ENCODE data around the gene GAS6. TPM values are rescaled to one million over a fixed set of nuclear protein-coding genes. Genes with fewer than 3 reads are reported as not detected.

Gene GAS6
- total and polyA plus RNA-seq, 2 donors (not counting 1 experiment from before 2014, with no cell fraction given): 0.25 to 0.78 TPM

DNA sequence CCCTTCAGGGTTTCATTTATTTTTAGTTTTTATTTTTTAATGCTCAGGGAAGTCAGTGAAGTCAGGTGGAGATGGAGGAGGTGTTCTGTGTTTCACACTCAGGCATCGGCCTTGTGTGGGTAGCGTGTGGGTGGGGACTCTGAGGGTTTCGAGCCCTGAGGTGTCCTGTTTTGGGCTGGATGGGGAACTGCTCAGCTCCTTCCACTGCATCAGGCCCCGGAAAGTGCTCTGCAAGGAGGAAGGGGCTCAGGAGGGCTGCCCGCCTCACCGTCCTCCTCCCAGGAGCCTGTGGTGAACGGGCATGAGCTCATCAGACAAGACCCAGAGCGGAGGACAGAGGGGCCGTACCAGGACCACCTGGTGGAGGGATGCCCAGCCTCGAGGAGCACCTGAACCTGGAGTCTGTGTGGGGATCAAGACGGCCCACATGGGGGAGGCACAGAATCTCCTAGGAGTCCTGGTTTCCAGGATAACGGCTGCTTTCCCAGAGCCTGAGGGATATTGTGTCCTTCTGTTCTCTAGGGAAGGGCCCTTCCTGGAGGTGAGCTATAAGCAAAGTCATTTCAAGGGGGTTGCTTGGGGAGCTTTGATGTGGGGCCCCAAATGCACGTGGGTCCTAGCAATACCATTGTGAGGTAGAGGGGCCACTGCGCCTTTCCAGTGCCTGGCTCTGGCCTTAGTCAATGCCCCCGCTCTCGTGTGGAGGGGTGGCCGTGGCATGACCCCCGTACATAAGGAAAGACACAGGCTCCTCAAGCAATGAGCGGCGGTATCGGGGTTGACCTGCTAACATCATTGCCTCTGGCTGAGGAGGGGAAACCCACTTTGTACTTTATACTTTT is 13.5 kb upstream of the GAS6 start:
- H3K27me3 Mint-ChIP-seq: peaks cover 33% of the 10 kb centered on the region
- peaks cover 0 to 31% (median 0%) of the 10 kb centered on the region in 3 donors for H3K9me3 ChIP-seq (ENCODE audit: control extremely low read depth in 1 of 3, control insufficient read depth in 2 of 3, insufficient read depth in 1 of 3, low read length in 2 of 3)
- H3K4me2 ChIP-seq (replicated peaks; ENCODE audit: low read depth, low read length, poor library complexity, severe bottlenecking): no peak overlapping the region
- H3K79me2 ChIP-seq (ENCODE audit: control insufficient read depth, insufficient read depth, low read length): no peaks in the 10 kb centered on the region
- no peaks in the 10 kb centered on the region for H4K20me1 ChIP-seq (ENCODE audit: control insufficient read depth, insufficient read depth, low read length, poor library complexity, severe bottlenecking)
- H3K4me1 Mint-ChIP-seq: peaks cover 4% of the 10 kb centered on the region
- no peak overlapping the region for H3K27ac Mint-ChIP-seq
- no peaks in the 10 kb centered on the region for H3K36me3 ChIP-seq (replicated peaks in 1 of 2; ENCODE audit: control extremely low read depth in 1 of 2, control insufficient read depth in 1 of 2, extremely low read depth in 1 of 2, insufficient read depth in 2 of 2, low read length in 1 of 2)
- peaks cover 0 to 14% (median 4%) of the 10 kb centered on the region in 4 experiments for H3K27me3 ChIP-seq (replicated peaks in 1 of 4; ENCODE audit: control extremely low read depth in 1 of 4, control insufficient read depth in 3 of 4, insufficient read depth in 4 of 4, low read length in 3 of 4)
- ATAC-seq (ENCODE audit: low read depth) (no peak), DNase-seq (no peak)
- H3K4me3 ChIP-seq (ENCODE audit: control extremely low read depth in 1 of 5, extremely low read depth in 1 of 5, insufficient read depth in 1 of 5, low read depth in 2 of 5, low read length in 4 of 5): no peak overlapping the region
- ChIA-PET POLR2A (no interaction called here), CTCF (no interaction called here)
- no peak overlapping the region for H2AFZ ChIP-seq (ENCODE audit: insufficient read depth, low read depth, low read length, poor library complexity, severe bottlenecking)
- no peak overlapping the region for H3K27ac ChIP-seq (ENCODE audit: low read length in 2 of 2)
- H3K9ac ChIP-seq (ENCODE audit: low read length): no peak overlapping the region
- WGBS (ENCODE audit: insufficient coverage): 89% methylated on average over 21 of the region's 21 CpGs
- H3K4me3 Mint-ChIP-seq: no peak overlapping the region
- no peaks in the 10 kb centered on the region for H3K9me3 Mint-ChIP-seq (ENCODE audit: insufficient read depth)
- no peaks in the 10 kb centered on the region for H3K4me1 ChIP-seq (ENCODE audit: control insufficient read depth in 2 of 2, insufficient read depth in 2 of 2, low read length in 2 of 2)
- TF ChIP-seq, protein P1, sequence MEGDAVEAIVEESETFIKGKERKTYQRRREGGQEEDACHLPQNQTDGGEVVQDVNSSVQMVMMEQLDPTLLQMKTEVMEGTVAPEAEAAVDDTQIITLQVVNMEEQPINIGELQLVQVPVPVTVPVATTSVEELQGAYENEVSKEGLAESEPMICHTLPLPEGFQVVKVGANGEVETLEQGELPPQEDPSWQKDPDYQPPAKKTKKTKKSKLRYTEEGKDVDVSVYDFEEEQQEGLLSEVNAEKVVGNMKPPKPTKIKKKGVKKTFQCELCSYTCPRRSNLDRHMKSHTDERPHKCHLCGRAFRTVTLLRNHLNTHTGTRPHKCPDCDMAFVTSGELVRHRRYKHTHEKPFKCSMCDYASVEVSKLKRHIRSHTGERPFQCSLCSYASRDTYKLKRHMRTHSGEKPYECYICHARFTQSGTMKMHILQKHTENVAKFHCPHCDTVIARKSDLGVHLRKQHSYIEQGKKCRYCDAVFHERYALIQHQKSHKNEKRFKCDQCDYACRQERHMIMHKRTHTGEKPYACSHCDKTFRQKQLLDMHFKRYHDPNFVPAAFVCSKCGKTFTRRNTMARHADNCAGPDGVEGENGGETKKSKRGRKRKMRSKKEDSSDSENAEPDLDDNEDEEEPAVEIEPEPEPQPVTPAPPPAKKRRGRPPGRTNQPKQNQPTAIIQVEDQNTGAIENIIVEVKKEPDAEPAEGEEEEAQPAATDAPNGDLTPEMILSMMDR (IDR thresholded peaks at IDR 0.05): no peak
- no peak for TF ChIP-seq EZH2 (IDR thresholded peaks at IDR 0.05; ENCODE audit: borderline replicate concordance, insufficient read depth, low read depth, low read length, poor library complexity, severe bottlenecking)
- intact Hi-C loops (cut with micrococcal nuclease): no loop called here
